ENCODE data around the gene THSD1.

- TF ChIP-seq CTCF (IDR thresholded peaks at IDR 0.05; ENCODE audit: low read depth, low read length) = no peak
- no peak for TF ChIP-seq POLR2A (IDR thresholded peaks at IDR 0.05; ENCODE audit: extremely low read depth, insufficient read length)
- TF ChIP-seq MAX (IDR thresholded peaks at IDR 0.05; ENCODE audit: low read depth, low read length) = no peak
- TF ChIP-seq MYC (IDR thresholded peaks at IDR 0.05; ENCODE audit: low read depth, low read length) = no peak
Measured at GRCh38 chr13:52421216-52421615, 15.2 kb upstream of the THSD1 start.
